HEK293 (cell line): ENCODE data around the gene NTF4.

Experiments
- KLF7 ChIP-seq: fragments of 450-650 bp; formaldehyde crosslinking; IDR thresholded peaks from 2 replicates; pipeline ENCODE4 v1.5.1; 2016; ENCODE audit warnings: missing biosample characterization, missing genetic modification characterization, borderline replicate concordance
- MEIS1 ChIP-seq: sonication (generic); formaldehyde crosslinking; IDR thresholded peaks from 2 replicates; pipeline ENCODE4 v1.8.1; 2022; ENCODE audit warnings: missing genetic modification reagents, mild to moderate bottlenecking, borderline replicate concordance
- TCF7L2 ChIP-seq: IDR thresholded peaks from 2 replicates; pipeline ENCODE4 v1.6.1; 2011; ENCODE audit warnings: low read depth, mild to moderate bottlenecking, inconsistent platforms, low read length, moderate library complexity, borderline replicate concordance
- ZNF221 ChIP-seq: fragments of 450-650 bp; formaldehyde crosslinking; IDR thresholded peaks from 2 replicates; pipeline ENCODE4 v1.5.1; 2017; ENCODE audit warnings: missing biosample characterization, missing genetic modification characterization, borderline replicate concordance
- ZNF610 ChIP-seq: fragments of 450-650 bp; formaldehyde crosslinking; IDR thresholded peaks from 2 replicates; pipeline ENCODE4 v1.5.1; 2016; ENCODE audit warnings: missing biosample characterization, missing genetic modification characterization, borderline replicate concordance
- ZNF843 ChIP-seq: fragments of 450-650 bp; formaldehyde crosslinking; IDR thresholded peaks from 2 replicates; pipeline ENCODE4 v1.5.1; 2016; ENCODE audit warnings: missing biosample characterization, missing genetic modification characterization
- TF ChIP-seq, protein P1 (sequence below): fragments of 450-650 bp; formaldehyde crosslinking; IDR thresholded peaks from 2 replicates; pipeline ENCODE4 v1.5.1; 2016; ENCODE audit warnings: missing biosample characterization, missing genetic modification characterization
- TF ChIP-seq, protein P2 (sequence below): fragments of 450-650 bp; formaldehyde crosslinking; IDR thresholded peaks from 2 replicates; pipeline ENCODE4 v1.5.1; 2017; ENCODE audit warnings: missing biosample characterization, mild to moderate bottlenecking, missing genetic modification characterization, moderate library complexity
- TF ChIP-seq, protein P3 (sequence below): fragments of 450-650 bp; formaldehyde crosslinking; IDR thresholded peaks from 2 replicates; pipeline ENCODE4 v1.5.1; 2016; ENCODE audit warnings: missing biosample characterization, missing genetic modification characterization
- TF ChIP-seq, protein P4 (sequence below): fragments of 450-650 bp; formaldehyde crosslinking; IDR thresholded peaks from 2 replicates; pipeline ENCODE4 v1.5.1; 2016; ENCODE audit warnings: missing biosample characterization, missing genetic modification characterization

DNA sequence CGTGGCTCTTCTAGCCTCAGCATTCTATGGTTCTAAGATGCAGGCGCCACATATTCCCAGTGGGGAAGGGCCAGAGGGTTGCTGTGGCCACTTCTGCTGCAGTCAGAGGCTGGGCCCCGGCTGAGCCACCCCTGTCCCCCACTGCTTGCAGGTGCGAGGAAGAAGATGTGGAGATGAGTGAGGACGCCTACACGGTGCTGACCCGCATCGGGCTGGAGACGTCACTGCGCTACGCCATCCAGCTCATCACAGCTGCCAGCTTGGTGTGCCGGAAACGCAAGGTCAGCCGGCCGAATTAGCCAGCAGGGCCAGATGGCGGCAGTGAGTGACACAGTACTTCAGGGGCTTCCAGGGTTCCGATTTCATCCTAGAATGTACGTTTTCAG lies 49.8 kb downstream of the NTF4 start:
- TF ChIP-seq, protein P1, sequence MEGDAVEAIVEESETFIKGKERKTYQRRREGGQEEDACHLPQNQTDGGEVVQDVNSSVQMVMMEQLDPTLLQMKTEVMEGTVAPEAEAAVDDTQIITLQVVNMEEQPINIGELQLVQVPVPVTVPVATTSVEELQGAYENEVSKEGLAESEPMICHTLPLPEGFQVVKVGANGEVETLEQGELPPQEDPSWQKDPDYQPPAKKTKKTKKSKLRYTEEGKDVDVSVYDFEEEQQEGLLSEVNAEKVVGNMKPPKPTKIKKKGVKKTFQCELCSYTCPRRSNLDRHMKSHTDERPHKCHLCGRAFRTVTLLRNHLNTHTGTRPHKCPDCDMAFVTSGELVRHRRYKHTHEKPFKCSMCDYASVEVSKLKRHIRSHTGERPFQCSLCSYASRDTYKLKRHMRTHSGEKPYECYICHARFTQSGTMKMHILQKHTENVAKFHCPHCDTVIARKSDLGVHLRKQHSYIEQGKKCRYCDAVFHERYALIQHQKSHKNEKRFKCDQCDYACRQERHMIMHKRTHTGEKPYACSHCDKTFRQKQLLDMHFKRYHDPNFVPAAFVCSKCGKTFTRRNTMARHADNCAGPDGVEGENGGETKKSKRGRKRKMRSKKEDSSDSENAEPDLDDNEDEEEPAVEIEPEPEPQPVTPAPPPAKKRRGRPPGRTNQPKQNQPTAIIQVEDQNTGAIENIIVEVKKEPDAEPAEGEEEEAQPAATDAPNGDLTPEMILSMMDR (tag by site-specific recombination) = no peak
- no peak for TF ChIP-seq ZNF610 (tag by site-specific recombination)
- TF ChIP-seq, protein P2, sequence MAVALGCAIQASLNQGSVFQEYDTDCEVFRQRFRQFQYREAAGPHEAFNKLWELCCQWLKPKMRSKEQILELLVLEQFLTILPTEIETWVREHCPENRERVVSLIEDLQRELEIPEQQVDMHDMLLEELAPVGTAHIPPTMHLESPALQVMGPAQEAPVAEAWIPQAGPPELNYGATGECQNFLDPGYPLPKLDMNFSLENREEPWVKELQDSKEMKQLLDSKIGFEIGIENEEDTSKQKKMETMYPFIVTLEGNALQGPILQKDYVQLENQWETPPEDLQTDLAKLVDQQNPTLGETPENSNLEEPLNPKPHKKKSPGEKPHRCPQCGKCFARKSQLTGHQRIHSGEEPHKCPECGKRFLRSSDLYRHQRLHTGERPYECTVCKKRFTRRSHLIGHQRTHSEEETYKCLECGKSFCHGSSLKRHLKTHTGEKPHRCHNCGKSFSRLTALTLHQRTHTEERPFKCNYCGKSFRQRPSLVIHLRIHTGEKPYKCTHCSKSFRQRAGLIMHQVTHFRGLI = no peak
- TF ChIP-seq, protein P3, sequence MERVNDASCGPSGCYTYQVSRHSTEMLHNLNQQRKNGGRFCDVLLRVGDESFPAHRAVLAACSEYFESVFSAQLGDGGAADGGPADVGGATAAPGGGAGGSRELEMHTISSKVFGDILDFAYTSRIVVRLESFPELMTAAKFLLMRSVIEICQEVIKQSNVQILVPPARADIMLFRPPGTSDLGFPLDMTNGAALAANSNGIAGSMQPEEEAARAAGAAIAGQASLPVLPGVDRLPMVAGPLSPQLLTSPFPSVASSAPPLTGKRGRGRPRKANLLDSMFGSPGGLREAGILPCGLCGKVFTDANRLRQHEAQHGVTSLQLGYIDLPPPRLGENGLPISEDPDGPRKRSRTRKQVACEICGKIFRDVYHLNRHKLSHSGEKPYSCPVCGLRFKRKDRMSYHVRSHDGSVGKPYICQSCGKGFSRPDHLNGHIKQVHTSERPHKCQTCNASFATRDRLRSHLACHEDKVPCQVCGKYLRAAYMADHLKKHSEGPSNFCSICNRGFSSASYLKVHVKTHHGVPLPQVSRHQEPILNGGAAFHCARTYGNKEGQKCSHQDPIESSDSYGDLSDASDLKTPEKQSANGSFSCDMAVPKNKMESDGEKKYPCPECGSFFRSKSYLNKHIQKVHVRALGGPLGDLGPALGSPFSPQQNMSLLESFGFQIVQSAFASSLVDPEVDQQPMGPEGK = no peak
- no peak for TF ChIP-seq MEIS1 (CRISPR knock-in tag)
- no peak for TF ChIP-seq KLF7 (tag by site-specific recombination)
- no peak for TF ChIP-seq TCF7L2
- TF ChIP-seq ZNF221 (tag by site-specific recombination) = no peak
- TF ChIP-seq ZNF843 = no peak
- TF ChIP-seq, protein P4, sequence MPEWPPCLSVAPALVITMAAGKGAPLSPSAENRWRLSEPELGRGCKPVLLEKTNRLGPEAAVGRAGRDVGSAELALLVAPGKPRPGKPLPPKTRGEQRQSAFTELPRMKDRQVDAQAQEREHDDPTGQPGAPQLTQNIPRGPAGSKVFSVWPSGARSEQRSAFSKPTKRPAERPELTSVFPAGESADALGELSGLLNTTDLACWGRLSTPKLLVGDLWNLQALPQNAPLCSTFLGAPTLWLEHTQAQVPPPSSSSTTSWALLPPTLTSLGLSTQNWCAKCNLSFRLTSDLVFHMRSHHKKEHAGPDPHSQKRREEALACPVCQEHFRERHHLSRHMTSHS (tag by site-specific recombination) = no peak
